Fibroblast of skin of scalp (primary cell): ENCODE data around the gene DPEP3.
"Not testable (repeated sequence)": the region's sequence is repeated elsewhere in the genome, so short reads cannot be mapped to it uniquely, and the experiment has no call there.

ENCODE experiments used
- DNase-seq: peaks from one replicate; pipeline ENCODE4 v3.0.0-alpha.2; 2013

Gene DPEP3

DNA sequence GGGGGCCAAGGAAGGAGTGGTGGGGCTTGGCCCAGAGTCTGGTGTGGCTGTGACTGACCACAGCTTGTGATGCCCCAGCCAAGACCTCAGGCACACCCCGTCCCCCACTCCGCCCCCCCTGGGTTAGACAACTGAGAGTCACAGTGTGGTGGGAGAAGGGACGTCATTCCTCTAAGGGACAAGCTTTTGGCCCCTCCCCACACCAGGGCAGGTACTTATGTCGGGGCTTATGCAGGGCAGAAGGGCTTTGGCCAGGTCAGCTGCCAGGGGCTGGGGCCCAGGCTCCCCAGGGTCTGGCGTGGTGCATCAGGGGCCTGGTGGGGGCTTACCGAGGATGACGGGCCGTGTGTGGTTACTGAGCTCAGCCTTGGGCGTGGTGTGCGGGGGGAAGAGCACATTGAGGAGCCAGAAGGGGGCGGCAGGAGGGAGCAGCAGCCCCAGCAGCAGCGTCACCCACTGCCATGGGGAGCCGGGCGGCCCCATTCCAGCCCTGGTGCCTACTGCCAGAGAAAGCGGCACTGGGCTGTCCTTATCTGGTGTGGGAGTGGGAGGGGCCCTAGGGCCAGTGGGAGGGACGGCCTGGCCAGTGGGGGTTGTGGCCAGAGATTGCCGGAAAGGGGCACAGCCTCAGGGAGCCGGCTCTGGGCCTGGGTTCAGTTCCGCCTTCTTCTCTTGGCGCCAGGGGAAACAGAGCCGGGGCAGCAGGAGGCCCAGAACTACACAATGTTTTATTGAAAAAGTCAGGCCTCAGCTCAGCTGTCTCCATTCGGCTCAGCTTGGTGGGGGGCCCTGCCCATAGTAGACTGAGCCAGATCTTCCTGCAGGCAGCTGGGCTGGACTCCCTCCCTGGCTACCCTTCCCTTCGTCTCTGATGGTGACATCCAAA, 36.4 kb downstream of the DPEP3 start, which contains the start of gene LCAT:
TSS of gene LCAT (minus strand) at position 502 of the 886 bp plus-strand sequence. CDS start at position 483, 19 bp downstream.
- DNase-seq: peak; percentile 21

DNA sequence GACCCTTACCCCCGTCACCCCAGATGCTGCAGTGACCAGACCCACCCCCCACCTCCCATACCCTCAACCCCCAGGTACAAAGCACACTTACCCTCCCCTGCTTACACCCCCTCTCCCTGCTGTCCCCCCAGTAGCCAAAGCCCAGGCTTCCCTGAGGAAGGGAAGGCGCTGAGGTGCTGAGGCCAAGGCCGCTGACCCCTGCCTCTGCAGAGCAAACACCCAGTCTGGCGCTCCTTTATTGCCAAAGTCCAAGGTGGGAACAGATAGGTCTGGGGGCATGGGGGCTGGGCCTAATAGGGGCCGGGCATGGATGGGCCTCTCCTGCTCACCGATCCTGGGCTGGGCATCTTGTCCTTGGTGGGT, 37.1 kb downstream of the DPEP3 start:
- DNase-seq: no peak

DNA sequence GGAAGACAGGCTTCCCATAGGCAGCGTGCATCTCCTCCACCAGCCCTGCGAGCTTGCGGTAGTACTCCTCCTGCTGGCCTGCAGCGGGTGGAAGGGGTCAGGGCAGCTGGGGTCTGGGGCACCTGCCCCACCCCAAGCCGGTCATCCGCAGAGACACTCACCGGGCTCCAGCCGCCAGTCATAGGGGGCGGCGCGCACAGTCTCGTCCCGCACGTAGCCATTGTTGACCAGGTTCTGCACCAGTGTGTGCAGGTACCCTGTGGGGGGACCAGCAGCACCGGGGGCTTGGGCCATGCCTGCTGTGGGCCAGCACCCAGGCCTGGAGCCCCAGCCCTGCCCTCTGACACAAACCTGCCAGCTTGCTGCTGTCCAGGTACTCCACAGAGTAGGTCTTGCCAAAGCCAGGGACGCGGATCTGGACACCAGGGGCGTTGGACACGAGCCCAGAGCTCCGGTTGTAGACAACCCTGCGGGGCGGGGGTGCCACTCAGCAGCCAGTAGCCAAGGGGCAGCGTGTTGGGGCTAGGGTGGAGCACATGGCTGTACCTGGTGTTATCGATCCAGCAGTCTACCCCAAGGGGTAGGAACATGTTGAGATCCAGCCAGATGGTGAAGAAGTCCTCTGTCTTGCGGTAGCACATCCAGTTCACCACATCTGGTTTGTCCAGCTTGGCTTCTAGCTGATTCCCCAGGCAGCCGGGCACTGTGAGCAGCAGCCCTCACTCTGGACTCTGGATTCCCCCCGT, 37.6 kb downstream of the DPEP3 start:
- DNase-seq: no peak

DNA sequence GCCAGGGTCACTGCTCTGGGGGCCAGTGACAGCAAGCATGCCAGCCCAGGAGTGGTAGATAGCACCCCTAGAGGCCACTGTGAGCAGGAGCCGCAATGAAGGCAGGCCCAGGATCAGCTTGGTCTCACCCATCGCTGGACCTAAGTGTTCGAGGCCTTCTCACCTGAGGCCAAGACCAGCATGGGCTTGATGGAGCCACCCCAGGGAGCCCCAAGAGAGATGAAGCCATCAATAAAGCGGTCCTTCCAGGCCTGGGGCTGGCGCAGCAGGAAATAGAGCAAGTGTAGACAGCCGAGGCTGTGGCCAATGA, 38.1 kb downstream of the DPEP3 start:
- peak; percentile 33 for DNase-seq

DNA sequence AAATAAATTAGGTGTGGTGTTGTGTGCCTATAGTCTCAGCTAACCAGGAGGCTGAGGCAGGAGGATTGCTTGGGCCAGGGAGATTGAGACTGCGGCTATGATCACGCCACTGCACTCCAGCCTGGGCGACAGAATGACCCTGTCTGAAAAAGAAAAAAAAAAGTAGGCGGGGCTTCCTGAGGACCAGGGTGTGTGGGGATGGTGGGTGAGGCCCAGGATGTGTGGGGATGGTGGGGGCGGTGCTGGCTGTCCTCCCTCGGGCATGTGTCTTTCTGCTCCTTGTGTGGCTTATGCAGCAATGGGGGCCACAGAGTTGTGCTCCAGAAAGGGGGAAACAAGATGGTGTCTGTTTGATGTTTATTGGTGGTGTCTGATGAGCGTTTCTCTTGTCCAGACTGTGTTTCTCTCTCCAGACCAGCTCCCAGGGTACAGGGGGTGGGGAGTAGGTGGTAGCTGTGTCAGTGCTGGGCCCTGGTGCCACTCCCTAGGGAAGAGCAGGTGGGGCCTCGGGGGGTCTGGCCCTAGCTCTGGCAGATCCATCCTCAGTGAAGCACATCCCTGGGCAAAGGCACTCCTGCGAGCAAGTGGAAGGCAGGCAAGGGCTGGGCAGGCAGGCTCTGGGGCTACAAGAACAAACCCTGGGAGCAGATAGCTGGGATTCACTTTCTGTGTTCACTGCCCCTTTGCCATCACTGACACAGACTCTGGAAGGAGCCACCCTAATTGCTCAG, 38.7 kb downstream of the DPEP3 start:
- DNase-seq: no peak

DNA sequence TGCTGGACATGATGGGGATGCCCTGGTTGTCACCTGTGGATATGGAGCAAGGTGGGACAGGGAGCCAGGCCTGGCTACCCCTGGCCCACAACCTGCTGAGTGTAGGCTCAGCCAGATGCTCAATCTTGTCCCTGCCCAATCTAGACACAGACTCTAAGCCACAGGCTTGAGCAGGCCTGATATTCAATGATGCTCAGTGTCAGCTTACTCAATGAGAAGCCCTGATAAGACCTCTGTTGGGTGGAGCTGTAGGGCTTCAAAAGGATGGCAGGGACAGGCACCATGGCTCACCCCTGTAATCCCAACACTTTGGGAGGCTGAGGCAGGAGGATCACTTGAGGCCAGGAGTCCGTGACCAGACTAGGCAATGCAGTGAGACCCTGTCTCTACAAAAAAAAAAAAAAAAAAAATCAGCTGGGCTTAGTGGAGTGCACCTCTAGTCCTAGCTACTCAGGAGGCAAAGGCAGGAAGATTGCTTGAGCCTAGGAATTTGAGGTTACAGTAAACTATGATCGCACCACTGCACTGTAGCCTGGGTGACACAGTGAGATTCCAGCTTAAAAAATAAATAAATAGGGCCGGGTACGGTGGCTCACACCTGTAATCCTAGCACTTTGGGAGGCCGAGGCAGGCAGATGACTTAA, 39.7 kb downstream of the DPEP3 start:
- DNase-seq: no peak

DNA sequence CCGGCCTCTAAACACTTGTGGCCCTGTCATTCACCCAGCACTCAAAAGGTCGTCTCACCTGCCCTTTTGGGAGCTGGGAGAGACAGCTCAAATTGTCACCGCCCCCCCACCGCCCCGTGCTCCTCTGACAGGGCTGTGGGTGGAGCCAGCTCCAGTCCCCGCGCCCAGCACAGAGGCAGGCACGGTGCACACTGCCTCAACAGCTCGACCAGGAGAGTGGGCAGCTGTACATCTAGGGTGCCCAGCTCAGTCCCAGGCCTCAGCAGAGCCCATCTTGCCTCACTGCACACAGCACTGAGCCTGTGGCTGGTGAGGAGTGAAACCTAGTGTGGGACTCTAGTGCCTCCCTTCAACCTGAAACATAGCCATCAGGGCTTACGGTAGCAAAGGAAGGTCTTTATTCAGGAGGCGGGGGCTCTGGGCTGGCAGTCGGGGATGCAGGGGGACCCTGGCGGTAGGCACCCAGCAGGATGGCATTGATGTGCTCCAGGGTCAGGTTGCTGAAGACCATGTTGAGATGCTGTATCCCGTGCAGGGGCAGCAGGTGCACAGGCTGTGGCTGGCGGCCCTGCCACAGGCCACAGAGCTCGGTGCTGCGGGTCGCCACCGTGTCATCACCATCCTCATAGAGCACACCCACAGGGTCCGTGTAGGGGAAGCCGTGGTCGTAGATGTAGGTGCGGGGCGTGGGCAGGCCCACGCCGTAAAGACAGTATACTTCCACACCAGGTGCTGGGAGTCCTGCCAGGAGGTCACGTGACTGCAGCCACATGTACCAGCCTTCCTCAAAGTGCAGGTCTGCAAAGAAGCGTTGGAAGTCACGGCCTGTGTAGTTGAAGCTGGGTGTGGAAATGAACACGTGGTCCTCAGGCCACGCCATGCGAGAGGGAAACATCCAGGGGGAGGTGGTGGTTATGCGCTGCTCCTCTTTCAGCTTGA, 40.5 kb downstream of the DPEP3 start:
- DNase-seq: no peak

DNA sequence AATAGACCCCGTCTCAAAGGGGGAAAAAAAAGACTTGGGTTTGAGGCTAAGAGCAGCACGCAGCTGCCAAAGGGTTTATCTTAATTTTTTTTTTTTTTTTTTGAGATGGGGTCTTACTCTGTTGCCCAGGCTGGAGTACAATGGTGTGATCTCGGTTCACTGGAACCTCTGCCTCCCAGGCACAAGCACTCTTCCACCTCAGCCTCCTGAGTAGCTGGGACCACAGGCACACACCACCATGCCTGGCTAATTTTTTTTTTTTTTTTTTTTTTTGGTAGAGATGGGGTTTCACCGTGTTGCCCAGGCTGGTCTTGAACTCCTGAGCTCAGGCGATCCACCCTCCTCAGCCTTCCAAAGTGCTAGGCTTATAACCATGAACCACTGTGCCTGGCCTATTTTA, 42.6 kb downstream of the DPEP3 start:
- not testable (repeated sequence) for DNase-seq

DNA sequence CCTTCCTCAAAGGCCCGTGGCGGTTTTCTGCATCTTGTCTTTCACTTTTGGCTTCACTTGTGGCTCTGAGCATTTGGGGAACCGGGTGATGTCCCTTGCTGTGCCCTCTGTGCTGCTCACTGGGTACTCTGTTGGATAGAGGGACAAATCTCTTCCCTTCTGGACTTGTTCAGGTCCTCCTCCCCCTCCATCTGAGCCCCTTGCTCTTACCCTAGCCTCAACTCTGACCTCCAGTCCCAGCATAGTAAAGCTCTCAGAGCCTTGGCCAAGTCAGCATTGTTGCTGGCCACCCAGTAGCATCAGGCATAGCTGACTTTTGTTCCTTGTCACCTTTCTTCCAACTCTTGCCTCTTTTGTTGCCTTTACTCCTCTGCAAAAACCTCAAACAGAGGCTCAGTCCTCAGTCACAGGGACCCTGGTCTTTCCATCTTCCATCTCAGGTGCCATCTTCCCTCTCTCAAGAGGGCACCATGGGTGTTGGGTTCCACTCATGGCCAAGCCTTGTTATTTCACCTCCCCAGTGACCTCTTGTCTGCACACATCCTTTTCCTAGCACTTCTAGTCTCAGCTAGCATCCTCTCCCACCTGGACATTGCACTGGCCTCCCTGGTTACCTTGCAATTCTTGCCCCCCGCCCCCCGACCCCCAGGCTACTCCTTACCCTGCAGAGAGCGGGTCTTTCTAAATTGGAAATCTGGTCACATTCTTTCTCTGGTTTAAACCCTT, 43.3 kb downstream of the DPEP3 start:
- DNase-seq: no peak

DNA sequence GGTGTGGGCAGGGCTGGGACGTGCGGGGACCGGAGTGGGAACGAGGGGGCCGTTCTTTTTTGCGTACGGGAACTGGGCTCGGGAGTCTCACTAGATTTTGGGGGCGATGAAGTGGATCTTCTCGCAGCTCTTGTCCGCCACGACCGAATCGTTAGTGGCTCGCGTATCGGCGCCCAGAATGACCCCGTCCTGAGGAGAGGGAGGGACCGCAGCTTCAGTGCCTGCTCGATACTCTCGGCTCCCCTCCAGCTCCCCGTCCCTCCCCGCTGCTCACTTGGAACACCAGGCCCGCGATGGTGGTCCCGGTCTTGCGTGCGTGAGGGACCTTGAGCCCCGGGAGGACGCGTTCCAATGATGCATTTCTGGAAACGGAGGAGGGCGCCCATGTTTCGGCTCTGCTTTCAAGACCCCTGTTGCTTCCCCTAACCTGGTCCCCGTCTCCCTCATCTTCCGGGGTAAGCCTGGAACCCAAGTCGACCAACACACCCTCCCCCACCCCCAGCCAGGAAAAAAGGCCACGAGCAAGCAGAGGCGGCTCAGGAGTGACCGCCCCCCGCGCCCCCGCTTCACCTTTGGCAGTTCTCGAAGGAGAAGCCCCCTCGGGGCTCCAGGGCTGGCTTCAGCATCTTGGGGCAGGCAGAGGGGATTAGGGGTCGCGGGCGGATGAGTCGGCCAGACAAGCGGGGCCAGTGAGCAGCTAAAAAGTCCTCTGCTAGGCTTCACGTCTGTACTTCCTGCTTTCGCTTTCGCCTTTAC, 44.0 kb downstream of the DPEP3 start, which contains the start of gene PSMB10:
TSS of gene PSMB10 (minus strand) at position 727 of the 756 bp plus-strand sequence. CDS start at position 626, 101 bp downstream.
- DNase-seq: peak; percentile 68

DNA sequence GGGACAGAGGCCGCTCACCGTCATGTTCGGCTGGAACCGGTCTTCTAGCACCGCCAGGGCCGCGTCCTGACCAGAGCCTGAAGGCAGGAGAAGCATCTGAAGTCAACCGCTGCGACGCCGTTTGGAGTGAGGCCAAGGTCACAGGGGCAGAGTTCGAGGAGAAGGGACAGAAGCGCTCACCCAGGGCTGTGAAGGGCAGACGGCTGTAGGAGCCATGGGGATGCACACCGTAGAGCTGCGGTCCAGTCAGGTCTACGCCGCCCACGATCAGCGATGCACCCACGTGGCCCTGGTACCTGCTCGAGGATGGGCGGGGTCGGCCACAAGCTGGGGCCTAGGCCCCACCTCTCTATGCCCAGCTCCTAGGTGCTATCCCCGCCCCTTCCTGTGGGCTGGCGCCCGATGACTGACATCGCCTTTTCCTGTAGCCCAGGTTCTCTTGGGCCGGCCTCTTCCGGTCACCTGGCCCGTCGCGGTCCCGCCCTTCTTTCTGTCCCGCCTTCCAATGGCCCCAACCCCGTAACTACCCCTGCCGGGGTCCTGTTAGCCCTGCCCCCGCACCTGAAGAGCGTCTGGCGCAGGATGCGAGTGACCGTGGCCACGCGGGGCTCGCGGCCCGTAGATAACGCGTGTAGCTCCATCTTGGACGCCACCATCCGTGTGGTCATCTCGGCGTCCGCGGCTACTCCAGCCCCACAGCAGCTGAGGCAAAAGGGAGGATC, 44.7 kb downstream of the DPEP3 start:
- peak; percentile 90 for DNase-seq

DNA sequence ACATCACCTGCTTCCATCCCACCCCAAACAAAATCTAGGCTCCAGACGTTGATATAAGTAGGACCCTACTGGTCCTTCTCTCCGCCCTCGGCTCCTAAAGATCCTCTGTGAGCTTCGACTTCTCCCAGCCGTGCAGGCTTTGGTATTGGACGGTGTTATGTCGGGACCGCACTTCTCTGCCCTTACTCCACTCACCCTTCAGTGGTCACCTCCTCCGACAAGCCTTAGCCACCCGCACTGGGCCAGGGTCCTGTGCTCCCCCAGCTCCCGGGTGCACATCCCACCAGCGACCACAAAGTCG, 45.2 kb downstream of the DPEP3 start:
- no peak for DNase-seq

DNA sequence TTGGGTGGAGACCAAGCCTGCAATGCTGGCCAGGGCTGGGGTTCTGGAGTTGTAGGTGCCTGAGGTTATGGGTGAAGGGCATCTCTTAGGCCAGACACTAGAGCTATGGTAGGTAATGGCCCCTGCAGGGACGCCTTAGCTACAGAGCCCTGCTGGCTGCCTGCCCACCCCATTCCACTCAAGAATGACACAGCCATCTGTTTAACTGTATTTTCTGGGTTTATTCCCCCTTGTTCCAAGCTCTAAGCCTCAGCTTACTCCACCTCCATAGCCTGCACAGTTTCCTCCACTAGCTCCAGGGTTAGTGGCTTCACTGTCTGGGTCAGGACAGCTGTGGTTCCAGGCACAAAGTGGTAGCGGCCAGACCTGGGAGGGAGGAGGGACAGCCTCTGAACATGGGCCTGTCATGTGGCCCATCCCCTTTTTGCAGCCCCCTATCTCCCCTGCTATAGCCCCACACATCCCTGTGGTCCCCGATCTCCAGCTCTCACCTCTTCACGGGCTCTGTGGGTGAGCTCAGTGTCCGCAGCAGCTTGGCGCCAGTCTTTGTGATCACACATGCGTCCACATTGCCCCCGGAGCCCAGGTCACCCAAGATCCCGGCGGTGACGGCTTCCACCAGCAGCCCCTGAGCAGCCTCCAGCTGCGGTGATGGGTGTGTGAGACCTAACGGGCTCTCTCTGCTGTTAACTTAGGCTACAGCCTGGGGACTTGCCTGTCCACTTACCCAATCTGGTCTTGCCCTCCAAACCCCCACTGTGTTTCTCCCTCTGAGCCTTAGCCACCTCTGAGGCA, 45.8 kb downstream of the DPEP3 start:
- DNase-seq: no peak

DNA sequence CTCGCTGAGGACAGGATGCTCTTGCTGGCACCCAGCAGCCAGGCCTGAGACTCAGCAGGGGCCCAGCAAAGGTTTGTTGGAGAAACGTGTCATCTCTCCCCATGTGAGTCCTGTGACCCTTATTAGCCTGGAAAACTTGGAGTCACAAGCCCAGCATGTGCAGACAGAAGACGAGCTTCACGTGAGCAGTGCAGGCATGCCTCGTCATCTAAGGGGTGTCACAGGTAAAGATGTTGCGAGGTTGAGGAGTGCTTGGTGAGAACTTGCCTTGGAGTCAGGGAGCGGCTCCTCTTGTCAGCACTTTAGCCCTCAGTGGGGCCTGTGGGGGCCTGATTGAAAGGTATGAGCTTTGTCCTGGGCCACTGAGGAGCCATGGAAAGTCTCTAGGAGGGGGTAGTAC, 46.5 kb downstream of the DPEP3 start:
- no peak for DNase-seq

DNA sequence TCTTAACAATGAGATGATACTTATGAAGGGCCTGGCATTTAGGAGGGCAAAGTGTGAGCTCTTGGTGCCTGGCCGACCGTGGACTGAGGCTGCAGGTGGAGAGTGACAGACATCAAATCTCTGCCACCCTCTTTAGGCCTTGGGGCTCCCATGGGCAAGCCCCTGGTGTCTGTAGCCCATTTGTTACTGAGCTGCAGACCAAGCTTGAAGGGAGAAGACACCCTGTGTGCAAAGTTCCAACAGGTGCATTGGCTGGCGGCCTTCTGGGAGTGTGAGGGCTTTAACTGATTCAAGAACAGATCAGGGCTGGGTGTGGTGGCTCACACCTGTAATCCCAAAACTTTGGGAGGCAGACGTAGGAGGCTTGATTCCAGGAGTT, 47.8 kb downstream of the DPEP3 start:
- no peak for DNase-seq

DNA sequence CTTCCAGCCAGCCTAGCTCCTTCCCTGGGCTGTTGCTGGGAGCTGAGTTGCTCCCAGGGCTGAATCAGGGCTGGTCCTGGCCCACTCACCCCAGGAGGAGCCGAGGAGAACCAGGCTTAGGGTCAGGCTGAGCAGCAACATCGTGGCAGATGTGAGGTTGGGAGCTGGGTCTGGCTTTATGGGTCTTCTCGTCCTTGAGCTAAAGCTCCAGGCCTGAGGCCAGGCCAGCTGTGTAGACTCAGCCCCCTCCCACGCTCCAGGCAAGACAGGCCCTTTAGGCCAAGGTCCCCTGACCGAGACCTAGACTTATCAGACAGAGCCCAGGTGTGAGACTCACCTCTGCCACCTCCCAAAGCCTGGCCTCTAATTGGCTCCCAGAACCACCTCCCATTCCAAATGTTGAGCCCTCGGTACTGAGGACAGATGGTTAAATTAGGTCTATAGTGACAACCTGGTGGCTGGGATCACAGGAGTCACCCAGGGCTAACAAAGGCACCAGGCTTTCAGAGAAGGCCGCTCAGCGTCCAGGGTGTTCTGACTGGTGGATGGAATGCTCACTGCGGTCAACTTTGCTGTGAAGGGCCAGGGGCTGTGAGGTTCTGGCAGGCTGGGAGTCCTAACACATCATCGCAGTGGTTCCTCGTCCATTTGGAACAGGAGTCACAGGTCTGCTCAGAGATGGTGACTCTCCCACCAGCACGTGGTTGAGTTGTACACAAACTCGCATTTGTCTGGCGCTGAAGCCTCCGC, 48.4 kb downstream of the DPEP3 start, which contains the start of gene CTRL:
TSS of gene CTRL (minus strand) at position 151 of the 750 bp plus-strand sequence. CDS start at position 141, 10 bp downstream.
- DNase-seq: no peak

DNA sequence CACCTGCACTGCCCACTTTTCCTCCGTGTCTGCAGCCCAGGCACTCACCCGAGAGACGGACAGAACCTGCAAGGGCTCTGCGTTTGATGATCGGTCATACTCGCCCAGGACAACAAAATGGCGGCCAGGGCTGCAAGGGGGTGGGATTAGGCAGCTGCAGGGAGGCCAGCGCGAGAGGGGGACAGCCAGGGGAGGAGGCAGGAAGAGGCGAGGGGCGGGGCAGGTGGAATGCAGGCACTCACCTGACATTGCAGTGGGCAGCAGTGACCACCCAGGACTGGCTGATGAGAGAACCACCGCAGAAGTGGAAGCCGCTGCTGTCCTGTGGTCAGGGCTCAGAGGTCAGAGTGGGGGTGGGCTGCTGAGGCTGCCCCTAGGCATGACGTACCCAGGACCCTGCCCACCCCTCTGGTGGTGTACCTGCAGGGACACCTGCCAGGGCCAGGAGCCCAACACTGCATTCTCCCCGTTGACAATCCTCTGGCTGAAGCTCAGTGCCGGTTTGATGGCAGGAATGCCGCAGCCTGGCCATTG, 49.6 kb downstream of the DPEP3 start:
- no peak for DNase-seq
